GM23338 (cell line): ENCODE data around the gene LRRC40. TPM values are rescaled to one million over a fixed set of nuclear protein-coding genes. Genes with fewer than 3 reads are reported as not detected.

ENCODE experiments used
- ATAC-seq: fragments of 200-7000 bp; cut with Tn5 transposase; 3 replicates; pipeline ENCODE4 v1.9.1; 2020
- DNase-seq: peaks from one replicate; pipeline ENCODE4 v3.0.0-alpha.2; 2015; ENCODE audit warnings: low spot score
- H2AFZ ChIP-seq: fragments of 200-600 bp; sonication (generic); 2 replicates; pipeline ENCODE4 v1.8.0; 2016; ENCODE audit warnings: antibody characterized with exemption, mild to moderate bottlenecking, moderate library complexity
- H3F3A ChIP-seq: fragments of 200-600 bp; sonication (generic); replicated peaks from 2 replicates; pipeline ENCODE4 v1.8.0; 2017; ENCODE audit warnings: antibody characterized with exemption, mixed run types, low read depth
- H3K27ac ChIP-seq: fragments of 200-600 bp; sonication (generic); 2 replicates; pipeline ENCODE4 v1.6.1; 2016; ENCODE audit warnings: low read depth
- H3K27me3 ChIP-seq: fragments of 200-600 bp; sonication (generic); 2 replicates; pipeline ENCODE4 v1.8.0; 2016; ENCODE audit warnings: mild to moderate bottlenecking, mixed run types, moderate library complexity; ENCODE audit not compliant: insufficient read depth
- H3K36me3 ChIP-seq: fragments of 200-600 bp; sonication (generic); 2 replicates; pipeline ENCODE4 v1.8.0; 2016; ENCODE audit warnings: mild to moderate bottlenecking; ENCODE audit not compliant: insufficient read depth
- H3K4me1 ChIP-seq: fragments of 200-600 bp; sonication (generic); 2 replicates; pipeline ENCODE4 v1.8.0; 2016; ENCODE audit warnings: mild to moderate bottlenecking, moderate library complexity; ENCODE audit not compliant: insufficient read depth
- H3K4me2 ChIP-seq: fragments of 200-600 bp; sonication (generic); 2 replicates; pipeline ENCODE4 v1.7.1; 2017; ENCODE audit warnings: mixed run types
- H3K4me3 ChIP-seq: fragments of 200-600 bp; sonication (generic); 2 replicates; pipeline ENCODE4 v1.6.1; 2016; ENCODE audit warnings: mixed run types
- H3K79me2 ChIP-seq: fragments of 200-600 bp; sonication (generic); replicated peaks from 2 replicates; pipeline ENCODE4 v1.8.0; 2017; ENCODE audit warnings: mild to moderate bottlenecking; ENCODE audit not compliant: insufficient read depth
- H3K9me2 ChIP-seq: fragments of 200-600 bp; sonication (generic); 2 replicates; pipeline ENCODE4 v1.8.0; 2017; ENCODE audit not compliant: insufficient read depth
- H4K20me1 ChIP-seq: fragments of 200-600 bp; sonication (generic); replicated peaks from 2 replicates; pipeline ENCODE4 v1.8.0; 2017; ENCODE audit warnings: mild to moderate bottlenecking; ENCODE audit not compliant: insufficient read depth
- H3K27ac Mint-ChIP-seq: 2 replicates; pipeline ENCODE4 v1.8.0; 2020; ENCODE audit warnings: inconsistent platforms, mild to moderate bottlenecking, moderate library complexity, mixed read lengths
- H3K27me3 Mint-ChIP-seq: 3 replicates; pipeline ENCODE4 v1.8.0; 2022; ENCODE audit warnings: low read depth, mild to moderate bottlenecking, moderate library complexity, mixed read lengths, inconsistent platforms; ENCODE audit not compliant: insufficient read depth, poor library complexity
- H3K36me3 Mint-ChIP-seq: 3 replicates; pipeline ENCODE4 v1.8.0; 2021; ENCODE audit warnings: low read depth, mild to moderate bottlenecking, inconsistent platforms, moderate library complexity, mixed read lengths
- H3K4me1 Mint-ChIP-seq: 3 replicates; pipeline ENCODE4 v1.8.0; 2020; ENCODE audit warnings: mild to moderate bottlenecking, inconsistent platforms, mixed read lengths
- H3K4me3 Mint-ChIP-seq: 3 replicates; pipeline ENCODE4 v1.8.0; 2021; ENCODE audit warnings: moderate library complexity, mild to moderate bottlenecking, inconsistent platforms, mixed read lengths
- H3K9me3 Mint-ChIP-seq: 3 replicates; pipeline ENCODE4 v1.8.0; 2020; ENCODE audit warnings: moderate library complexity, mild to moderate bottlenecking, inconsistent platforms, mixed read lengths
- CREB1 ChIP-seq: fragments of 250-450 bp; sonication (Bioruptor Pico); IDR thresholded peaks from 2 replicates; pipeline ENCODE4 v1.5.0; 2020; ENCODE audit warnings: low read depth, mild to moderate bottlenecking, moderate library complexity
- CTCF ChIP-seq, 2 experiments: fragments of 200-600 bp in 1 of 2; sonication (generic) in 1 of 2; conservative IDR thresholded peaks; 2 replicates each; pipeline versions ENCODE4 v1.5.1 to v1.6.1; 2016 to 2017; ENCODE audit warnings: antibody characterized with exemption in 2 of 2, low read depth in 2 of 2, mild to moderate bottlenecking in 2 of 2, moderate library complexity in 1 of 2
- ETS1 ChIP-seq: IDR thresholded peaks from 2 replicates; pipeline ENCODE4 v1.6.1; 2016; ENCODE audit warnings: antibody characterized with exemption
- EZH2 ChIP-seq: fragments of 200-600 bp; sonication (generic); IDR thresholded peaks from one replicate; pipeline ENCODE4 v1.8.0; 2017; ENCODE audit warnings: antibody characterized with exemption, mild to moderate bottlenecking, low read depth; ENCODE audit not compliant: unreplicated experiment
- EZH2phosphoT487 ChIP-seq: fragments of 200-600 bp; sonication (generic); IDR thresholded peaks from one replicate; pipeline ENCODE4 v1.8.1; 2018; ENCODE audit warnings: antibody characterized with exemption; ENCODE audit not compliant: unreplicated experiment
- JUNB ChIP-seq: IDR thresholded peaks from one replicate; pipeline ENCODE4 v1.6.1; 2016; ENCODE audit warnings: antibody characterized with exemption; ENCODE audit not compliant: unreplicated experiment
- NANOG ChIP-seq: IDR thresholded peaks from 2 replicates; pipeline ENCODE4 v1.6.1; 2016; ENCODE audit warnings: antibody characterized with exemption, borderline replicate concordance
- POLR2AphosphoS5 ChIP-seq: IDR thresholded peaks from 2 replicates; pipeline ENCODE4 v1.6.1; 2016; ENCODE audit warnings: antibody characterized with exemption, low read depth
- REST ChIP-seq: IDR thresholded peaks from one replicate; pipeline ENCODE4 v1.6.1; 2018; ENCODE audit warnings: antibody characterized with exemption; ENCODE audit not compliant: unreplicated experiment
- STAT1 ChIP-seq: IDR thresholded peaks from one replicate; pipeline ENCODE4 v1.6.1; 2016; ENCODE audit warnings: antibody characterized with exemption; ENCODE audit not compliant: unreplicated experiment
- ZNF114 ChIP-seq: fragments of 250-450 bp; sonication (Bioruptor Pico); IDR thresholded peaks from 2 replicates; pipeline ENCODE4 v1.5.0; 2020; ENCODE audit warnings: mild to moderate bottlenecking, moderate library complexity
- ZNF331 ChIP-seq: fragments of 250-450 bp; sonication (Bioruptor Pico); IDR thresholded peaks from 2 replicates; pipeline ENCODE4 v1.5.0; 2020; ENCODE audit warnings: low read depth, mild to moderate bottlenecking, moderate library complexity
- ZNF462 ChIP-seq: fragments of 250-450 bp; sonication (Bioruptor Pico); IDR thresholded peaks from 2 replicates; pipeline ENCODE4 v1.5.0; 2020; ENCODE audit warnings: mild to moderate bottlenecking, moderate library complexity
- polyA plus RNA-seq: library from polyadenylated mRNA; unstranded; fragments of >200 nt; fragmentation: Nextera tagmentation; extraction: Ambion mirVana; gene quantifications from 2 replicates; pipeline ENCODE4 v1.2.1, GENCODE V29; 2016
- total RNA-seq: library from RNA; depleted of rRNA; stranded (reverse); fragments of >200 nt; shearing (Covaris generic); gene quantifications from 2 replicates; pipeline ENCODE4 v1.2.3, GENCODE V29; 2014

The LRRC40 gene
- total and polyA plus RNA-seq, 2 experiments from 2014 or later: 33.9 to 50.5 TPM

- H3K9me3 Mint-ChIP-seq: no peaks in the 10 kb centered on the region
- Histone ChIP-seq H3K79me2 (peaks cover 79% of the 10 kb centered on the region), H3K36me3 (no peaks in the 10 kb centered on the region), H3F3A (no peaks in the 10 kb centered on the region), H3K4me2 (no peak overlapping the region), H3K4me1 (no peaks in the 10 kb centered on the region), H3K4me3 (no peak overlapping the region), H3K27me3 (no peaks in the 10 kb centered on the region), H3K27ac (no peak overlapping the region), H2AFZ (no peak overlapping the region), H3K9me2 (no peaks in the 10 kb centered on the region), H4K20me1 (peaks cover 26% of the 10 kb centered on the region)
- DNase-seq (no peak), ATAC-seq (no peak)
- H3K27me3 Mint-ChIP-seq: no peaks in the 10 kb centered on the region
- TF ChIP-seq CTCF (conservative IDR thresholded peaks at IDR 0.05; ENCODE audit: low read depth in 2 of 2) (no peak), STAT1 (no peak), EZH2phosphoT487 (no peak), NANOG (no peak), ZNF331 (CRISPR knock-in tag) (no peak), ZNF462 (CRISPR knock-in tag) (no peak), ZNF114 (CRISPR knock-in tag) (no peak), CREB1 (CRISPR knock-in tag) (no peak), REST (no peak), EZH2 (no peak), POLR2AphosphoS5 (no peak), JUNB (no peak), ETS1 (no peak)
- no peak overlapping the region for H3K27ac Mint-ChIP-seq
- no peak overlapping the region for H3K4me3 Mint-ChIP-seq
- H3K36me3 Mint-ChIP-seq: no peaks in the 10 kb centered on the region; the same call in 2 of the 3 replicates
- H3K4me1 Mint-ChIP-seq: no peaks in the 10 kb centered on the region
These were observed 10.0 kb downstream of the LRRC40 start for GRCh38 chr1:70195342-70195741.
